Panc1 (cell line): ENCODE measurements around the gene CILP2. TPM values are rescaled to one million over a fixed set of nuclear protein-coding genes. Genes with fewer than 3 reads are reported as not detected.

ENCODE experiments used
- ATAC-seq: fragments of 200-7000 bp; cut with Tn5 transposase; 2 replicates; pipeline ENCODE4 v1.9.1; 2020; ENCODE audit warnings: mild to moderate bottlenecking, moderate library complexity
- BruUV-seq: library from RNA; stranded (reverse); fragments of 400-500 nt; replicated peaks from 2 replicates; lab custom pipeline; 2021; lab: Mats Ljungman, UMichigan
- CTCF ChIA-PET: fragments of 300-600 bp; sonication (Branson Sonifier 250); formaldehyde crosslinking; loops from one replicate; lab custom pipeline; 2022; ENCODE audit warnings: antibody characterized with exemption; lab: Charles Lee
- POLR2A ChIA-PET: fragments of 300-600 bp; sonication (Branson Sonifier 250); formaldehyde crosslinking; loops from one replicate; lab custom pipeline; 2022; ENCODE audit warnings: antibody characterized with exemption; lab: Charles Lee
- DNase-seq: peaks from one replicate; pipeline ENCODE4 v3.0.0-alpha.2; 2010; ENCODE audit warnings: low read depth, low spot score
- H3K27ac ChIP-seq: 2 replicates; pipeline ENCODE4 v1.5.1; 2011; ENCODE audit warnings: mild to moderate bottlenecking, low read length, inconsistent platforms
- H3K27me3 ChIP-seq: fragments of 200-500 bp; sonication (Bioruptor generic); 2 replicates; pipeline ENCODE4 v1.6.0; 2014; ENCODE audit warnings: low read length, inconsistent platforms; ENCODE audit not compliant: control insufficient read depth, insufficient read depth
- H3K36me3 ChIP-seq: fragments of 200-500 bp; sonication (Bioruptor generic); 2 replicates; pipeline ENCODE4 v1.5.1; 2014; ENCODE audit warnings: inconsistent platforms, mild to moderate bottlenecking, low read length, moderate library complexity; ENCODE audit not compliant: control insufficient read depth, insufficient read depth
- H3K4me1 ChIP-seq: 2 replicates; pipeline ENCODE4 v1.5.1; 2011; ENCODE audit warnings: inconsistent platforms, mild to moderate bottlenecking, low read length, moderate library complexity; ENCODE audit not compliant: control insufficient read depth, insufficient read depth
- H3K4me3 ChIP-seq, 2 experiments: 2 replicates each; pipeline ENCODE4 v1.5.1; 2011 to 2012; ENCODE audit warnings: low read depth in 2 of 2, low read length in 2 of 2, mild to moderate bottlenecking in 2 of 2, inconsistent platforms in 1 of 2, moderate library complexity in 1 of 2
- H3K9me3 ChIP-seq: fragments of 200-500 bp; sonication (Bioruptor generic); 2 replicates; pipeline ENCODE4 v1.5.1; 2014; ENCODE audit warnings: low read depth, mild to moderate bottlenecking, inconsistent platforms, low read length, moderate library complexity; ENCODE audit not compliant: control insufficient read depth, insufficient read depth
- POLR2AphosphoS5 ChIP-seq: IDR thresholded peaks from 2 replicates; pipeline ENCODE4 v1.6.1; 2012; ENCODE audit warnings: mild to moderate bottlenecking, low read depth, low read length, moderate library complexity
- REST ChIP-seq, 2 experiments: IDR thresholded peaks; 2 replicates each; pipeline ENCODE4 v1.6.1; 2011 to 2012; ENCODE audit warnings: low read depth in 2 of 2, control low read depth in 1 of 2, low read length in 1 of 2, mild to moderate bottlenecking in 1 of 2, moderate library complexity in 1 of 2; ENCODE audit not compliant: insufficient read depth in 1 of 2
- SIN3A ChIP-seq: IDR thresholded peaks from 2 replicates; pipeline ENCODE4 v1.6.1; 2012; ENCODE audit warnings: low read depth, mild to moderate bottlenecking, low read length, moderate library complexity, borderline replicate concordance; ENCODE audit not compliant: insufficient read depth
- TCF7L2 ChIP-seq: IDR thresholded peaks from 2 replicates; pipeline ENCODE4 v1.6.1; 2011; ENCODE audit warnings: mild to moderate bottlenecking, low read depth, low read length, inconsistent platforms
- in situ Hi-C: cut with HindIII; loops from 2 replicates; pipeline ENCODE4 v1.10.0; 2016; ENCODE audit warnings: low sequenced_read_pairs, low pct_unique_long_range_greater_than_20kb
- intact Hi-C: fragments of 100-400 bp; cut with micrococcal nuclease; formaldehyde crosslinking; loops from one replicate; pipeline ENCODE4 v1.10.0; 2022; ENCODE audit not compliant: unreplicated experiment
- total RNA-seq: library from RNA; stranded (reverse); gene quantifications from one replicate; pipeline ENCODE4 v1.2.1, GENCODE V29; 2021; ENCODE audit not compliant: unreplicated experiment
- TF ChIP-seq, protein P1 (sequence below): fragments of 450-650 bp; IDR thresholded peaks from 2 replicates; pipeline ENCODE4 v1.5.1; 2017; ENCODE audit warnings: mild to moderate bottlenecking

The CILP2 gene
- total RNA-seq, 1 experiment from 2014 or later: 0.46 TPM

- Histone ChIP-seq H3K4me3 (no peak overlapping the region), H3K27ac (no peak overlapping the region), H3K9me3 (no peaks in the 10 kb centered on the region), H3K4me1 (no peaks in the 10 kb centered on the region), H3K27me3 (no peaks in the 10 kb centered on the region), H3K36me3 (no peaks in the 10 kb centered on the region)
- ChIA-PET CTCF (no interaction called here), POLR2A (no interaction called here)
- in situ Hi-C loops: no loop called here
- intact Hi-C loops: no loop called here
- BruUV-seq: no TSS peak
- no peak for ATAC-seq
- no peak for TF ChIP-seq SIN3A
- TF ChIP-seq REST (IDR thresholded peaks at IDR 0.05; ENCODE audit: insufficient read depth in 1 of 2, low read depth in 2 of 2, low read length in 1 of 2): no peak
- TF ChIP-seq, protein P1, sequence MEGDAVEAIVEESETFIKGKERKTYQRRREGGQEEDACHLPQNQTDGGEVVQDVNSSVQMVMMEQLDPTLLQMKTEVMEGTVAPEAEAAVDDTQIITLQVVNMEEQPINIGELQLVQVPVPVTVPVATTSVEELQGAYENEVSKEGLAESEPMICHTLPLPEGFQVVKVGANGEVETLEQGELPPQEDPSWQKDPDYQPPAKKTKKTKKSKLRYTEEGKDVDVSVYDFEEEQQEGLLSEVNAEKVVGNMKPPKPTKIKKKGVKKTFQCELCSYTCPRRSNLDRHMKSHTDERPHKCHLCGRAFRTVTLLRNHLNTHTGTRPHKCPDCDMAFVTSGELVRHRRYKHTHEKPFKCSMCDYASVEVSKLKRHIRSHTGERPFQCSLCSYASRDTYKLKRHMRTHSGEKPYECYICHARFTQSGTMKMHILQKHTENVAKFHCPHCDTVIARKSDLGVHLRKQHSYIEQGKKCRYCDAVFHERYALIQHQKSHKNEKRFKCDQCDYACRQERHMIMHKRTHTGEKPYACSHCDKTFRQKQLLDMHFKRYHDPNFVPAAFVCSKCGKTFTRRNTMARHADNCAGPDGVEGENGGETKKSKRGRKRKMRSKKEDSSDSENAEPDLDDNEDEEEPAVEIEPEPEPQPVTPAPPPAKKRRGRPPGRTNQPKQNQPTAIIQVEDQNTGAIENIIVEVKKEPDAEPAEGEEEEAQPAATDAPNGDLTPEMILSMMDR: no peak
- TF ChIP-seq POLR2AphosphoS5: no peak
- no peak for TF ChIP-seq TCF7L2
- DNase-seq: no peak
Observed at GRCh38 chr19:19544954-19545591, 7.0 kb downstream of the CILP2 start.

GRCh38 chr19:19545707-19546106 lies 7.6 kb downstream of the CILP2 start:
- no peak for ATAC-seq
- no peak overlapping the region for H3K27ac ChIP-seq
- TF ChIP-seq, protein P1: no peak
- TF ChIP-seq REST (IDR thresholded peaks at IDR 0.05; ENCODE audit: insufficient read depth in 1 of 2, low read depth in 2 of 2, low read length in 1 of 2) (no peak), TCF7L2 (no peak), SIN3A (no peak), POLR2AphosphoS5 (no peak)
- DNase-seq: no peak
- in situ Hi-C loops (no loop called here), intact Hi-C loops (no loop called here)
- ChIA-PET CTCF (no interaction called here), POLR2A (no interaction called here)
- H3K9me3 ChIP-seq: no peaks in the 10 kb centered on the region
- H3K4me3 ChIP-seq: no peak overlapping the region
- H3K27me3 ChIP-seq: no peaks in the 10 kb centered on the region
- no peaks in the 10 kb centered on the region for H3K4me1 ChIP-seq
- BruUV-seq: no TSS peak
- no peaks in the 10 kb centered on the region for H3K36me3 ChIP-seq
